ENCODE results near the gene SLC30A2. TPM values are rescaled to one million over a fixed set of nuclear protein-coding genes. Genes with fewer than 3 reads are reported as not detected.

Gene SLC30A2
- total RNA-seq, 4 donors from 2014 or later, result 0.13 to 1.8 (median 0.42) TPM

GRCh38 chr1:25993197-25993951, 52.5 kb downstream of the SLC30A2 start:
- TF ChIP-seq, protein P1, sequence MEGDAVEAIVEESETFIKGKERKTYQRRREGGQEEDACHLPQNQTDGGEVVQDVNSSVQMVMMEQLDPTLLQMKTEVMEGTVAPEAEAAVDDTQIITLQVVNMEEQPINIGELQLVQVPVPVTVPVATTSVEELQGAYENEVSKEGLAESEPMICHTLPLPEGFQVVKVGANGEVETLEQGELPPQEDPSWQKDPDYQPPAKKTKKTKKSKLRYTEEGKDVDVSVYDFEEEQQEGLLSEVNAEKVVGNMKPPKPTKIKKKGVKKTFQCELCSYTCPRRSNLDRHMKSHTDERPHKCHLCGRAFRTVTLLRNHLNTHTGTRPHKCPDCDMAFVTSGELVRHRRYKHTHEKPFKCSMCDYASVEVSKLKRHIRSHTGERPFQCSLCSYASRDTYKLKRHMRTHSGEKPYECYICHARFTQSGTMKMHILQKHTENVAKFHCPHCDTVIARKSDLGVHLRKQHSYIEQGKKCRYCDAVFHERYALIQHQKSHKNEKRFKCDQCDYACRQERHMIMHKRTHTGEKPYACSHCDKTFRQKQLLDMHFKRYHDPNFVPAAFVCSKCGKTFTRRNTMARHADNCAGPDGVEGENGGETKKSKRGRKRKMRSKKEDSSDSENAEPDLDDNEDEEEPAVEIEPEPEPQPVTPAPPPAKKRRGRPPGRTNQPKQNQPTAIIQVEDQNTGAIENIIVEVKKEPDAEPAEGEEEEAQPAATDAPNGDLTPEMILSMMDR (IDR thresholded peaks at IDR 0.05), result no peak
- TF ChIP-seq POLR2A (IDR thresholded peaks at IDR 0.05), result no peak
- 84 to 87% methylated on average over 8 of the region's 8 CpGs for WGBS, 2 donors
- intact Hi-C loops (cut with DNase I; ENCODE audit: low total_unique reads), result loop anchor here (10.0 kb wide), 1 partner anchor 159 kb away; no protein-coding TSS in a partner anchor
- DNase-seq (ENCODE audit: low spot score in 2 of 2), result no peak
- H3K4me3 ChIP-seq (ENCODE audit: low read depth, poor library complexity, severe bottlenecking), result no peak overlapping the region

DNA sequence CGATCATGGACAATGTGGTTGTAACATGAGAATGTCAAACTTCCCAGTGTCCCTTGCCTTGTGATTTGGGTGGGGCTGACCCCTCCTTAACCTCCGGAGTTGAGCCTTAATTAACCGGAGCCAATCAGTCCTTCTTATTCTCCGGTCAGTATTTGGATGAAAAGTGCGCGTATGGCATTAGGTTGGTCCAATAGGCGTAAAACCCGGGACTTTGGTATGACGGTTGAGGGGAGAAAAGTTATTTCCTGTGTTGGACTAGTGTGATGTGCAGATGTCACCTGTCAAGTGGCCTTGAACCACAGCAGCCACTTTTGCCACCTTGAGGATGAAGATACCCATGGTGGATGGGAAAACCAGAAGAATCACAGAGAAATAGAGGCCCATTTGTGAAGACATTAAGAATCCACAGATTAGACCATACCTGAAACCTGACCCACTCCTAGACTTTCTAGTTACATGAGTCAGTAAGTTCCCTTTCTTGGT, 53.2 kb downstream of the SLC30A2 start:
- intact Hi-C loops (cut with DNase I; ENCODE audit: low total_unique reads), result loop anchor here (10.0 kb wide), 1 partner anchor 158 kb away; no protein-coding TSS in a partner anchor
- DNase-seq (ENCODE audit: low spot score in 2 of 2), result no peak
- TF ChIP-seq, protein P1 (IDR thresholded peaks at IDR 0.05), result no peak
- TF ChIP-seq POLR2A (IDR thresholded peaks at IDR 0.05), result no peak
- no peak overlapping the region for H3K4me3 ChIP-seq (ENCODE audit: low read depth, poor library complexity, severe bottlenecking)
- WGBS, 2 donors, result 89% methylated on average over 9 of the region's 9 CpGs

DNA sequence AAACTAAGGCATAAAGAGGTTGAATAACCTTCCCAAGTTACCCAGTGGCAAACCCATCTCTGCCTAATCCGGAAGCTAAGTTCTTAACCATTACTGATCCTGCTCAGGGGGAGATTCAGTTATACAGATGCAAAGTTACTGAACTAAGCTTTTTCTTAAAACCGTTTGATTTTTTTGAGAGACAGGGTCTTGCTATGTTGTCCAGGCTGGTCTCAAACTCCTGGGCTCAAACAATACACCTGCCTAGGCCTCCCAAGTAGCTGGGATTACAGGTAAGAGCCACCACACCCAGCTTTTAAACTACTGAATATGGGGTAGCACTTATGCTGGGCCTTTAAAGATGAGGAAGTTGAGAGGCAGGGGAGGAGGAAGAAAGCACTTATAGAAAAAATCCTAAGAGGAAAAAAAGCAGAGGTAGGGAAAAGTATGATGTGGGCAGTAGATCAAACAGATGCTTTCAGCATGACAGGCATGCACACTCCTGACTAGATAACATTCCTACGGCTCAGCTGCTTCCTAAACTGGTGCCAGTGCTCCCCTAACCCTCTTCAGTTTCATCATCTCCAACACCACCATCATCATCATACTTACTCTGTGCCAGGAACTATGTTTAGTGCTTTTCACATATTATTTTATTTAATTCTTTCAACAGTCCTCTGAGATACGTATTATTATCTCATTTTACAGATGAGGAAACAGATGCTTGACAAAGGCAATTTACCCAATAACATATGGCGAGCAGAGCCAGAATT, 53.8 kb downstream of the SLC30A2 start:
- no peak overlapping the region for H3K4me3 ChIP-seq (ENCODE audit: low read depth, poor library complexity, severe bottlenecking)
- WGBS, 2 donors, result 84 to 88% methylated on average over 5 of the region's 5 CpGs
- DNase-seq (ENCODE audit: low spot score in 2 of 2), result no peak
- TF ChIP-seq, protein P1 (IDR thresholded peaks at IDR 0.05), result no peak
- TF ChIP-seq POLR2A (IDR thresholded peaks at IDR 0.05), result no peak
- intact Hi-C loops (cut with DNase I; ENCODE audit: low total_unique reads), result loop anchor here (10.0 kb wide), 1 partner anchor 157 kb away; no protein-coding TSS in a partner anchor

- WGBS, 2 donors, result 80 to 85% methylated on average over 15 of the region's 15 CpGs
- intact Hi-C loops (cut with DNase I; ENCODE audit: low total_unique reads), result loop anchor here (10.0 kb wide), 1 partner anchor 156 kb away; no protein-coding TSS in a partner anchor
- no peak for DNase-seq (ENCODE audit: low spot score in 2 of 2)
- H3K4me3 ChIP-seq (ENCODE audit: low read depth, poor library complexity, severe bottlenecking), result no peak overlapping the region
- TF ChIP-seq, protein P1 (IDR thresholded peaks at IDR 0.05), result no peak
- TF ChIP-seq POLR2A (IDR thresholded peaks at IDR 0.05), result no peak
Measured at GRCh38 chr1:25990702-25991395, 55.1 kb downstream of the SLC30A2 start.

GRCh38 chr1:25990251-25990650, 55.7 kb downstream of the SLC30A2 start:
- 79 to 80% methylated on average over 6 of the region's 6 CpGs for WGBS, 2 donors
- no peak for DNase-seq (ENCODE audit: low spot score in 2 of 2)
- H3K4me3 ChIP-seq (ENCODE audit: low read depth, poor library complexity, severe bottlenecking), result no peak overlapping the region
- TF ChIP-seq POLR2A (IDR thresholded peaks at IDR 0.05), result no peak
- TF ChIP-seq, protein P1 (IDR thresholded peaks at IDR 0.05), result no peak
- intact Hi-C loops (cut with DNase I; ENCODE audit: low total_unique reads), result loop anchor here (10.0 kb wide), 1 partner anchor 155 kb away; no protein-coding TSS in a partner anchor
